Nephron progenitor cell (in vitro differentiated cells): ENCODE measurements around the gene CSDE1.
"Not testable (repeated sequence)": the region's sequence is repeated elsewhere in the genome, so short reads cannot be mapped to it uniquely, and the experiment has no call there.

Source experiments
- DNase-seq: peaks from one replicate; pipeline ENCODE4 v3.0.0; 2021
- H3K27ac Mint-ChIP-seq: 2 replicates; pipeline ENCODE4 v1.8.0; 2021; ENCODE audit warnings: mild to moderate bottlenecking, moderate library complexity, mixed read lengths
- H3K27me3 Mint-ChIP-seq: 2 replicates; pipeline ENCODE4 v1.8.0; 2021; ENCODE audit warnings: mild to moderate bottlenecking, low read depth, mixed read lengths; ENCODE audit not compliant: poor library complexity
- H3K36me3 Mint-ChIP-seq: 2 replicates; pipeline ENCODE4 v1.8.0; 2021; ENCODE audit warnings: low read depth, mixed read lengths
- H3K4me1 Mint-ChIP-seq: 2 replicates; pipeline ENCODE4 v1.8.0; 2021; ENCODE audit warnings: mixed read lengths
- H3K4me3 Mint-ChIP-seq: 2 replicates; pipeline ENCODE4 v1.8.0; 2021; ENCODE audit warnings: mild to moderate bottlenecking, moderate library complexity, mixed read lengths
- H3K9me3 Mint-ChIP-seq: 2 replicates; pipeline ENCODE4 v1.8.0; 2021; ENCODE audit warnings: mild to moderate bottlenecking, moderate library complexity, mixed read lengths
- CTCF ChIP-seq: fragments of 200-600 bp; sonication (generic); IDR thresholded peaks from 2 replicates; pipeline ENCODE4 v1.5.0; 2021; ENCODE audit warnings: antibody characterized with exemption

The CSDE1 gene

GRCh38 chr1:114758256-114758832 is 560 bp upstream of the CSDE1 start:
- Mint-ChIP-seq H3K36me3 (peaks cover 7% of the 10 kb centered on the region), H3K27ac (peak overlapping the region; percentile 99), H3K4me3 (peak overlapping the region; percentile 96), H3K27me3 (peaks cover 7% of the 10 kb centered on the region), H3K9me3 (peaks cover 12% of the 10 kb centered on the region), H3K4me1 (peaks cover 37% of the 10 kb centered on the region)
- TF ChIP-seq CTCF: peak; percentile 37
- no peak for DNase-seq

DNA sequence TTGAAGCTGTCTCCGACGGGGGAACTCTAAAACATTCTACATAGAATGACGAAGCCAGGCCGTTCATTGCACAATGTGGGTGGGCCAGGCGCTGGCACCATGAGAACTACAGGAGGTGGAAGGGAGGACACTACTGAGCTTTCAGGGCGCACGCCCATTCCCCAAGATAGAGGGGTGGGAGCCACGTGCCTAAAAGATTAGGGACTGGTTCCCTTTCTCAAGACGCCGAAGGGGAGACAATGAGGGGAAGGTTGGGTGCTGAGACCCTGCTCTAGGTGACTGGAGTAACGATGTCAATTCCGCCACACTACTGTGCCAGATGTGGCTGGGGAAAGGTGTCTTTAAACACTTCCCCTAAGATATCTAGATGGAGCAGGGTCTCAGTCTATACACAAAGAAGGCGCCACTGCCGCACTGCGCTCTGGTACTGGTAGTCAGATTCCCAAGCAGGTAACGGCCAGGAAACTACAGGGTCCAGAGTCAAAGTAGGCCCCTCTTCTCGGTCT is 782 bp downstream of the CSDE1 start:
- peaks cover 7% of the 10 kb centered on the region for H3K36me3 Mint-ChIP-seq
- no peak for TF ChIP-seq CTCF
- DNase-seq: peak; percentile 45
- H3K4me1 Mint-ChIP-seq: peaks cover 47% of the 10 kb centered on the region
- peaks cover 12% of the 10 kb centered on the region for H3K9me3 Mint-ChIP-seq
- peak overlapping the region; percentile 99 for H3K27ac Mint-ChIP-seq
- H3K27me3 Mint-ChIP-seq: peaks cover 7% of the 10 kb centered on the region
- H3K4me3 Mint-ChIP-seq: peak overlapping the region; percentile 96

- Mint-ChIP-seq H3K36me3 (peaks cover 7% of the 10 kb centered on the region), H3K9me3 (peaks cover 12% of the 10 kb centered on the region), H3K4me3 (peak overlapping the region; percentile 96), H3K27ac (peak overlapping the region; percentile 99), H3K27me3 (peaks cover 7% of the 10 kb centered on the region), H3K4me1 (peaks cover 55% of the 10 kb centered on the region)
- DNase-seq: no peak
- no peak for TF ChIP-seq CTCF
Observed at GRCh38 chr1:114756009-114756892, 1.5 kb downstream of the CSDE1 start.

GRCh38 chr1:114755006-114755931 is 2.5 kb downstream of the CSDE1 start:
- Mint-ChIP-seq H3K4me1 (peaks cover 64% of the 10 kb centered on the region), H3K36me3 (peaks cover 7% of the 10 kb centered on the region)
- no peak for TF ChIP-seq CTCF

GRCh38 chr1:114753702-114754101 is 4.1 kb downstream of the CSDE1 start:
- H3K36me3 Mint-ChIP-seq: peaks cover 20% of the 10 kb centered on the region
- H3K27me3 Mint-ChIP-seq, H3K9me3 Mint-ChIP-seq, H3K4me3 Mint-ChIP-seq, H3K27ac Mint-ChIP-seq, DNase-seq: not testable (repeated sequence)
- H3K4me1 Mint-ChIP-seq: peaks cover 68% of the 10 kb centered on the region

More at GRCh38 chr1:114755006-114755931, 2.5 kb downstream of the CSDE1 start:
- Mint-ChIP-seq H3K27ac (peak overlapping the region; percentile 36), H3K4me3 (peak overlapping the region; percentile 96), H3K9me3 (peaks cover 12% of the 10 kb centered on the region), H3K27me3 (peaks cover 3% of the 10 kb centered on the region)
- DNase-seq: no peak
